ENCODE measurements around the gene SEZ6L2. TPM values are rescaled to one million over a fixed set of nuclear protein-coding genes. Genes with fewer than 3 reads are reported as not detected.
A peak's percentile ranks its signal among the peaks of the same experiment; 100 is the strongest.

SEZ6L2 gene
- total and polyA plus RNA-seq, 2 experiments from 2014 or later: 18.0 to 71.9 TPM

DNA sequence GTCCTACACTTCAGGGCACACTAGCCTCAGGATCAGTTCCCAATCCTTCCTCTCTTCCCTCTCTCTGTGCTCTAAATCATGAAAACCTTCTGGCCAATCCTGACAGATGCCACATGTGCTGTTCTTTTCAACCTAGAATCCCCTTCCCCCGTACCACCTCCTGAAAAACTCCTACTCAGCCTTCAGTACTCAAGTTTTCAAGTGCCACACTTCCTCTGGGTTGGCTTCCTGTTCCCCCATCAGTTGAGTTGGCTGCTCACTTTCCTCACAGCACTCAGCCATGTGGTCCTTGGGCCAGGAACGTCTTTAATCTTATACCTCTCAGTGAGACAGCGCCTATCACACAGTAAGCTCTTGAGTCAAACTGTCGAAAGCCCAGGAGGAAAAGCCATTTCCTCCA, 4.2 kb upstream of the SEZ6L2 start (continued):
- TF ChIP-seq, protein P1, sequence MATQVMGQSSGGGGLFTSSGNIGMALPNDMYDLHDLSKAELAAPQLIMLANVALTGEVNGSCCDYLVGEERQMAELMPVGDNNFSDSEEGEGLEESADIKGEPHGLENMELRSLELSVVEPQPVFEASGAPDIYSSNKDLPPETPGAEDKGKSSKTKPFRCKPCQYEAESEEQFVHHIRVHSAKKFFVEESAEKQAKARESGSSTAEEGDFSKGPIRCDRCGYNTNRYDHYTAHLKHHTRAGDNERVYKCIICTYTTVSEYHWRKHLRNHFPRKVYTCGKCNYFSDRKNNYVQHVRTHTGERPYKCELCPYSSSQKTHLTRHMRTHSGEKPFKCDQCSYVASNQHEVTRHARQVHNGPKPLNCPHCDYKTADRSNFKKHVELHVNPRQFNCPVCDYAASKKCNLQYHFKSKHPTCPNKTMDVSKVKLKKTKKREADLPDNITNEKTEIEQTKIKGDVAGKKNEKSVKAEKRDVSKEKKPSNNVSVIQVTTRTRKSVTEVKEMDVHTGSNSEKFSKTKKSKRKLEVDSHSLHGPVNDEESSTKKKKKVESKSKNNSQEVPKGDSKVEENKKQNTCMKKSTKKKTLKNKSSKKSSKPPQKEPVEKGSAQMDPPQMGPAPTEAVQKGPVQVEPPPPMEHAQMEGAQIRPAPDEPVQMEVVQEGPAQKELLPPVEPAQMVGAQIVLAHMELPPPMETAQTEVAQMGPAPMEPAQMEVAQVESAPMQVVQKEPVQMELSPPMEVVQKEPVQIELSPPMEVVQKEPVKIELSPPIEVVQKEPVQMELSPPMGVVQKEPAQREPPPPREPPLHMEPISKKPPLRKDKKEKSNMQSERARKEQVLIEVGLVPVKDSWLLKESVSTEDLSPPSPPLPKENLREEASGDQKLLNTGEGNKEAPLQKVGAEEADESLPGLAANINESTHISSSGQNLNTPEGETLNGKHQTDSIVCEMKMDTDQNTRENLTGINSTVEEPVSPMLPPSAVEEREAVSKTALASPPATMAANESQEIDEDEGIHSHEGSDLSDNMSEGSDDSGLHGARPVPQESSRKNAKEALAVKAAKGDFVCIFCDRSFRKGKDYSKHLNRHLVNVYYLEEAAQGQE (IDR thresholded peaks at IDR 0.05; ENCODE audit: unreplicated experiment): no peak
- TF ChIP-seq CREB1 (CRISPR knock-in tag; IDR thresholded peaks at IDR 0.05; ENCODE audit: low read depth) (no peak), JUNB (IDR thresholded peaks at IDR 0.05; ENCODE audit: unreplicated experiment) (no peak), EZH2 (IDR thresholded peaks at IDR 0.05; ENCODE audit: low read depth, unreplicated experiment) (no peak), ZNF114 (CRISPR knock-in tag; IDR thresholded peaks at IDR 0.05) (no peak), ZNF331 (CRISPR knock-in tag; IDR thresholded peaks at IDR 0.05; ENCODE audit: low read depth) (no peak), EZH2phosphoT487 (IDR thresholded peaks at IDR 0.05; ENCODE audit: unreplicated experiment) (no peak)
- TF ChIP-seq, protein P2, sequence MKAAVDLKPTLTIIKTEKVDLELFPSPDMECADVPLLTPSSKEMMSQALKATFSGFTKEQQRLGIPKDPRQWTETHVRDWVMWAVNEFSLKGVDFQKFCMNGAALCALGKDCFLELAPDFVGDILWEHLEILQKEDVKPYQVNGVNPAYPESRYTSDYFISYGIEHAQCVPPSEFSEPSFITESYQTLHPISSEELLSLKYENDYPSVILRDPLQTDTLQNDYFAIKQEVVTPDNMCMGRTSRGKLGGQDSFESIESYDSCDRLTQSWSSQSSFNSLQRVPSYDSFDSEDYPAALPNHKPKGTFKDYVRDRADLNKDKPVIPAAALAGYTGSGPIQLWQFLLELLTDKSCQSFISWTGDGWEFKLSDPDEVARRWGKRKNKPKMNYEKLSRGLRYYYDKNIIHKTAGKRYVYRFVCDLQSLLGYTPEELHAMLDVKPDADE (IDR thresholded peaks at IDR 0.05): no peak

DNA sequence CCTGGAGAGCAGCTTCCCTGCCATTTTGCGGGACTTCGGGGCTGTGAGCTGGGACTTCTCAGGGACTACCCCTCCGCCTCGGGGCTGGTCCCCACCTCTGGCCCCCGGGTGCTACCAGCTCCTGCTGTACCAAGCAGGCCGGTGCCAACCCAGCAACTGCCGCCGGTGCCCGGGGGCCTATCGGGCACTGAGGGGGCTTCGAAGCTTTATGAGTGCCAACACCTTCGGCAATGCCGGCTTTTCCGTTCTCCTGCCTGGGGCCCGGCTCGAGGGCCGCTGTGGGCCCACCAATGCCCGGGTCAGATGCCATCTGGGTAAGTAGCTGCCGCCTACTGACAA, 2.2 kb upstream of the SEZ6L2 start:
- Histone ChIP-seq H3K36me3 (ENCODE audit: insufficient read depth) (no peaks in the 10 kb centered on the region), H3K27me3 (ENCODE audit: insufficient read depth) (no peaks in the 10 kb centered on the region), H4K20me1 (replicated peaks; ENCODE audit: insufficient read depth) (0 out of 2 replicates have a peak, but pooled peaks cover 6% of the 10 kb centered on the region), H3K9me2 (ENCODE audit: insufficient read depth) (no peaks in the 10 kb centered on the region), H2AFZ (no peak overlapping the region), H3K4me1 (ENCODE audit: insufficient read depth) (peaks cover 22% of the 10 kb centered on the region), H3K27ac (ENCODE audit: low read depth) (no peak overlapping the region), H3F3A (replicated peaks; ENCODE audit: low read depth) (0 out of 2 replicates have a peak, but pooled peaks cover 6% of the 10 kb centered on the region), H3K4me3 (peak overlapping the region; percentile 97), H3K79me2 (replicated peaks; ENCODE audit: insufficient read depth) (peaks cover 14% of the 10 kb centered on the region; the same call in 1 of the 2 replicates), H3K4me2 (peak overlapping the region; percentile 100)
- H3K4me3 Mint-ChIP-seq: peak overlapping the region; percentile 88
- ATAC-seq: no peak
- no peak overlapping the region for H3K27ac Mint-ChIP-seq
- H3K9me3 Mint-ChIP-seq: no peaks in the 10 kb centered on the region
- H3K4me1 Mint-ChIP-seq: peaks cover 31% of the 10 kb centered on the region
- H3K27me3 Mint-ChIP-seq (ENCODE audit: insufficient read depth, low read depth, poor library complexity): peaks cover 18% of the 10 kb centered on the region
- TF ChIP-seq, protein P1 (IDR thresholded peaks at IDR 0.05; ENCODE audit: unreplicated experiment): no peak
- TF ChIP-seq ZNF331 (CRISPR knock-in tag; IDR thresholded peaks at IDR 0.05; ENCODE audit: low read depth) (no peak), NANOG (IDR thresholded peaks at IDR 0.05; ENCODE audit: borderline replicate concordance) (no peak), CREB1 (CRISPR knock-in tag; IDR thresholded peaks at IDR 0.05; ENCODE audit: low read depth) (no peak), POLR2AphosphoS5 (IDR thresholded peaks at IDR 0.05; ENCODE audit: low read depth) (no peak), EZH2phosphoT487 (IDR thresholded peaks at IDR 0.05; ENCODE audit: unreplicated experiment) (no peak), EZH2 (IDR thresholded peaks at IDR 0.05; ENCODE audit: low read depth, unreplicated experiment) (no peak), STAT1 (IDR thresholded peaks at IDR 0.05; ENCODE audit: unreplicated experiment) (no peak), JUNB (IDR thresholded peaks at IDR 0.05; ENCODE audit: unreplicated experiment) (no peak)
- TF ChIP-seq, protein P3, sequence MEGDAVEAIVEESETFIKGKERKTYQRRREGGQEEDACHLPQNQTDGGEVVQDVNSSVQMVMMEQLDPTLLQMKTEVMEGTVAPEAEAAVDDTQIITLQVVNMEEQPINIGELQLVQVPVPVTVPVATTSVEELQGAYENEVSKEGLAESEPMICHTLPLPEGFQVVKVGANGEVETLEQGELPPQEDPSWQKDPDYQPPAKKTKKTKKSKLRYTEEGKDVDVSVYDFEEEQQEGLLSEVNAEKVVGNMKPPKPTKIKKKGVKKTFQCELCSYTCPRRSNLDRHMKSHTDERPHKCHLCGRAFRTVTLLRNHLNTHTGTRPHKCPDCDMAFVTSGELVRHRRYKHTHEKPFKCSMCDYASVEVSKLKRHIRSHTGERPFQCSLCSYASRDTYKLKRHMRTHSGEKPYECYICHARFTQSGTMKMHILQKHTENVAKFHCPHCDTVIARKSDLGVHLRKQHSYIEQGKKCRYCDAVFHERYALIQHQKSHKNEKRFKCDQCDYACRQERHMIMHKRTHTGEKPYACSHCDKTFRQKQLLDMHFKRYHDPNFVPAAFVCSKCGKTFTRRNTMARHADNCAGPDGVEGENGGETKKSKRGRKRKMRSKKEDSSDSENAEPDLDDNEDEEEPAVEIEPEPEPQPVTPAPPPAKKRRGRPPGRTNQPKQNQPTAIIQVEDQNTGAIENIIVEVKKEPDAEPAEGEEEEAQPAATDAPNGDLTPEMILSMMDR (conservative IDR thresholded peaks at IDR 0.05; ENCODE audit: low read depth in 2 of 2): no peak
- TF ChIP-seq, protein P2 (IDR thresholded peaks at IDR 0.05): no peak
- H3K36me3 Mint-ChIP-seq (ENCODE audit: low read depth): peaks cover 18% of the 10 kb centered on the region
- DNase-seq (ENCODE audit: low spot score): no peak

Measured in GM23338 (cell line).